HG03469 (cell line): ENCODE measurements around the gene DAB1.

Experiments
- ATAC-seq: cut with Tn5 transposase; IDR thresholded peaks from one replicate; pipeline ENCODE4 v1.9.1; 2021; ENCODE audit warnings: mild to moderate bottlenecking, moderate library complexity, moderate number of reproducible peaks; ENCODE audit not compliant: unreplicated experiment

Gene DAB1

DNA sequence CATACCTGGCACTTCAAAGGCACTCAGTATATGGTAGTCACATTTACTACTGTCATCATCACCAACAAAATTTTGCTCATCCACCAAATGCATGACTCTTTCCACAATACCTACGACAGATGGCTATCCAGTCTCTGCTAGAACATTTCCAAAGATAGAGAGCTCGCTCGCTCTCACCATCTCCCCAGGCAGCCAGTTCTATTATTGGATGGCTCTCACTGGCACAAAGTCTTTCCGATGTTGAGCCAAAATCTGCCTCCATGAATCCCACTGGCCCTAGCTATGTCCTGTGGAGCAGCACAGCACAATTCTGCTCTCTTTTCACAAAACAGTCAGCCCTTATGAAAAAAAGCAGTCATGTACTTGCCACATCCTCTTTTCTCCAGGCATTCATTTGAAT lies 102.1 kb downstream of the DAB1 start:
- no peak for ATAC-seq

DNA sequence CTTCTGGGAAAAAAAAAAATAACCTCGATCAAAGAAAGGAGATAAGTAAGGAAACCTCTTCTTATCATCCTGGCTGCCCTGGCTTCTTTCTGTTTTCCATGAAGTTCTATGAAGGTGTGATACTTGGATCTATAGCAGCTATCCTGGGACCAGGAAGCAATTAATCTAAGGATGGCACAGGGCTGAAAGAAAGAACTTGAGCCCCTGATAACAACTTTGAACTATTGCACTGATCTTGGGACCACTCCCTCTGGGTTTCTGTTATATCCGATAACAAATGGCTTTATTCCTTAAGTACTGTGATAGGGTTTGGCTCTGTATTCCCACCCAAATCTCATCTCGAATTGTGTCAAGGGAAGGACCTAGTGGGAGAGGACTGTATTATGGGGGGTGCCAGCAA lies 104.1 kb downstream of the DAB1 start:
- no peak for ATAC-seq

DNA sequence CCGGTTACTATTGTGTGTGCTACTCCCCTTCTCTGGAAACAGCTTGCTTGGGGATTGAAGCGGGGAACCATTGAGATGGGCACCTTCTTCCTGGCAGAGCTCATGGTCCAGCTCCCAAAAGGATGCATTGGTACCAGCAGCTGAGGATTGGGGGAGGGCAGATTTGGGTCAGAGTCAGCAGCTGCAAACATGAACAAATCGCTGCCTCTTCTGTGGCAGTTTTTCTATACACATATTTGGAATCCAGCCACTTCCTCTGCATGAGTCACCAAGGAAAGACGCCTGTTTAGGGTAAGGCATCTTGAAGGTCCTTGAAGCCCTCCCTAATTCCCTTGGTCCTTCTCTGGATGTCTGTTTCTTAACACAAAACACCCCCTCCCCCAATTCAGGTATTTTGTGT lies 104.7 kb downstream of the DAB1 start:
- no peak for ATAC-seq

DNA sequence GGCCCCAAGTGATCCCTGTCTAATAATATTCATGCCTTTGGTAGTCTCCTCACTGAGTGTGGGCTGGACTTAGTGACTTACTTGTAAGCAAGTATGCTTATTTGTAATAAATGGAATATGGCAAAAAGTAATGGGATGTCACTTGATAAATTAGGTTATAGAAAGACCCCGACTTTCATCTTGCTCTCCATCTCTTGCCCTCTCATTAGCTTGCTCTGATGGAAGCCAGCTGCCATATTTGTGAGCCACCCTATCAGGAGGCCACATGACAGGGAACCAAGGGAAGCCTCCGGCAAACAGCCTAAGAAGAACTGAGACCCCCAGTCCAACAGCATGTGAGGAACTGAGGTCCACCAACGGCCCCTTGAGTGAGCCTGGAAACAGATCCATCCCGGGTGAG lies 107.0 kb downstream of the DAB1 start:
- no peak for ATAC-seq

GRCh38 chr1:57316291-57316690 lies 107.6 kb downstream of the DAB1 start:
- ATAC-seq: no peak

- no peak for ATAC-seq
These were observed 111.0 kb downstream of the DAB1 start for GRCh38 chr1:57312869-57313268.

DNA sequence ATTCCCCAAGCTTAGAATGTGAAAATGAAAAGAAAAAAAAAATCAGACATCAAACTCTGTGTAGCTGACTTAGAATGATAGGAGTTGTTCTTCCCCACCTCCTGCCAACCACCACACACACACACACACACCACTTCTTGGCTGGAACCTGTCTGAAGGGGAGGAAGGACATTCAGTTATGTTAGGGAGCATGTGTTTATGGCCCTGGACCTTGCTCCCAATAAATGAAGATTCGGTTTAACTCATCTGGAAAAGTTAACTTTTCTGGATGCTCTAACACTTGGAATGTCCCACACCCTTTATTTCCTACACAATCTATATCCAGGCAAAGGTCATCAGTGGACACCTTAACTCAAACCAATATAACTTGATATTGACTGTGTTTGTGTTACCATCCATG lies 112.4 kb downstream of the DAB1 start:
- ATAC-seq: no peak

GRCh38 chr1:57311006-57311405 lies 112.9 kb downstream of the DAB1 start:
- ATAC-seq: no peak

GRCh38 chr1:57309630-57310029 lies 114.2 kb downstream of the DAB1 start:
- no peak for ATAC-seq

DNA sequence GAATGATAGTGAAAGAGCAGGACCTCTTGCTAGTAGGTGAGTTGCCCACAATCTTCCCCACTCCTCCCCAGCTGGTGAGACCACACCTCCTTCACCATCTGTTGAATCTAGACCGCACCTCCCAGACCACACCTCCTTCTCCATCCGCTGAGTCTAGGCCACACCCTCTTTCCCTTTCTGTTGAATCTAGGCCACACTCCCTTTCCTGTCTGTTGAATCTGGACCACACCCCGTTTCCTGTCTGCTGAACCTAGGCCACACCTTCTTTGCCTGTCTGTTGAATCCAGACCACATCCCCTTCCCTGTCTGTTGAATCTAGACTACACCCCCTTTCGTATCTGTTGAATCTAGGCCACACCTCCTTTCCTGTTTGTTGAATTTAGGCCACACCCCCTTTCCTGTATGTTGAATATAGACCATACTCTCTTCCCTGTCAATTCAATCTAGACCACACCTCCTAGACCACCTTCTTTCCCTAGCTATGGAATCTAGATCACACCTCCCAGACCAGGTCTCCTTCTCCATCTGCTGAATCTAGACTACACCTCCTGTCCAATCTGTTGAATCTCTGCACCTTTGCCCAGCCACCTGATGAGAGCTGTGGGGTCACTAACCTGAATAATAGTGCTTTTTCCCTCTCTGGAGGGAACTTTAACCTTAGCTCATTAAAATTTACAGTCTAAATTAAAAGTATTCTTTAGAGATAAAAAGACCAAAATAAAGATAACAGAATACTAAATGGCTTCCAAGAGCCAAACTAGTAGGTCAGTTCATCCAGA lies 116.3 kb downstream of the DAB1 start:
- peak; percentile 93 for ATAC-seq

GRCh38 chr1:57304591-57304990 lies 119.3 kb downstream of the DAB1 start:
- no peak for ATAC-seq

DNA sequence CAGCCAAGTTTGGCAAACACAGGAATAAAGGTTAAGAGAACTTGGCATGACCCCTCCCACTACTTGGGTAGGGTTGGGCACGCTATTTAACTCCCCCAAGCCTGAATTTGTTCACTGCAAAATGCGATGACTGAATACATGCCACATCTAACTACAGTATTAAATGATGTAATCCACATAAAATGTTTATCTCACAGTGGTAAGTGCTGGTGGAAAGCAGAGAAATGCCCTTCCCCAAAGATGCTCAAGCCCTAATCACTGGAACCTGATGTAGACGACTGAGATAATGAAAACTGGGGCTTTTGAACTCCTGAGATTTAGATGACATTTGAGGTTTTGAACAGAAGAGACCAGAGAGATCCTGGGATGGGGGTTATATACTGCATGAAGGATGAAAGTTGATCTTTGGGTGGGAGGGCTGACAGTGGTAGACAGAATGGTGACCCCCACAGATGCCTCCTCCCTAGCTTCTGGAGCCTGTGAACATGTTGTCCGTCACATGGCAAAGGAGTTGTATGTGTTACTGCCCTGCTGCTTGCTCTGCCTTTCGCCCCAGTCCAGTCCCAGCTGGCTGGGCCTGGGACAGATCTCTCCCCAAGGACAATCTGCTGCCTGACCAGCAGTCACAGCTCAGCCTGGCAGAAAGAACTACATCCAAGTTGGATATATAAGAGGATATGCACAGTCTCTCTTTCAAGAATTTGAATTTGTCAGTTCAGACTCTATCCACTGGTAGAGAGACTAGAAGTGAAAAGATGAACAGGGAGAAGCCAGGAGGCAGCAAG lies 120.9 kb downstream of the DAB1 start:
- ATAC-seq: no peak

- ATAC-seq: no peak
These were observed 123.7 kb downstream of the DAB1 start for GRCh38 chr1:57300186-57300585.

- no peak for ATAC-seq
These were observed 127.1 kb downstream of the DAB1 start for GRCh38 chr1:57296726-57297250.

- ATAC-seq: no peak
These were observed 128.5 kb downstream of the DAB1 start for GRCh38 chr1:57295326-57295725.

DNA sequence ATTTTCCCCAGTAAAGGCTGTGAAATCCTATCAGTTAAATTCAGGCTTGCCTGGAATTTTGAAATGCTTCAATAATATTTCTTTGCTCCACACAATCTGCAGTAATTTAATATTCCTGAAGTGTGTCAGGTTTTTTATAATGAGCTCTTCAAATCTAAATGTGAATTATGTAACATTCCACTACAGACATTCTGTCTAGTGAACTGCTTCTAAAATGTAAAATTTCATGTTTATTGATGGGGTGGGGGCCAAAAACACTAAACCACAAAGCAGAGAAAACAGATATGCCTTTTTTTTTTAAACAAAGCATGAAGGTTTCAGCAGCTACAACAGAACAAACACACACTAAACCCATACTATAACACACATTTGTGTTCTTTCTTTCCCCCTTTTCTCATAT lies 129.7 kb downstream of the DAB1 start:
- ATAC-seq: no peak

GRCh38 chr1:57293214-57293613 lies 130.6 kb downstream of the DAB1 start:
- no peak for ATAC-seq

DNA sequence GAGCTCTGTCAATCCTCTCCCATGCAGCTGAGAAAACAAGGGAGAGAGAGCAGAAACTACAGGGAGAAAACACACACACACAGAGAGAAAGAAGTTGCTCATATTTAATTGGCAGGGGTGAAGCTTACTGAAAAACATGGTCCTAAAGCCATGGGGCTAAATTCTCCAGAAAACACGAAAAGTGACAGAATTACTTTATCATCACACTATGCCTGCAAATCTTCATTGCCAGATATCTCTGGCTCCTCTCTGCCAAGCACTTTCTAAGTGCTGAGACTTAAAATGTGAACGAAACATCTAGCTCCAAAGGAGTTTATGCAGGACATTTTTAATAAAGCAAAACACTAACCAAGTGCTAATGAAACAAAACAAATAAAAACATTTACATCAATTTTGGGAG lies 134.1 kb downstream of the DAB1 start:
- no peak for ATAC-seq

DNA sequence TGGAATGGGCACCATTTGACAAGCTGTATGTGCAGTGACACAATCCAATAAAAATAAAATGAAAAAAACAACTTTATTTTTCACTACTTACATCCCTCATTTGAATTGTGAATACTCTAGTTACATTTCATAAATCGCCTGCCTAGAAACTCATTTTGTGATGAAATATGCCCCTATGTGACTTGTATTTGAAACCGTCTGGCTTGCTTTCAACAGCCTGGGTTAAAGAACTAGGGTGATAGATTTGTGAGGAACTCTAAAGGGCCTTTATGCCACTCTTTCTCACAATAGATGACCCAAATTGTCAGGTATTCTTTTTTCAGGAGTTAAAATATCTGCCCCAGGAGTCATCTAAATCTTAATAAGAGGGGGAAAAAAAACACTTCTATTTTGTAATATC lies 137.9 kb downstream of the DAB1 start:
- no peak for ATAC-seq

DNA sequence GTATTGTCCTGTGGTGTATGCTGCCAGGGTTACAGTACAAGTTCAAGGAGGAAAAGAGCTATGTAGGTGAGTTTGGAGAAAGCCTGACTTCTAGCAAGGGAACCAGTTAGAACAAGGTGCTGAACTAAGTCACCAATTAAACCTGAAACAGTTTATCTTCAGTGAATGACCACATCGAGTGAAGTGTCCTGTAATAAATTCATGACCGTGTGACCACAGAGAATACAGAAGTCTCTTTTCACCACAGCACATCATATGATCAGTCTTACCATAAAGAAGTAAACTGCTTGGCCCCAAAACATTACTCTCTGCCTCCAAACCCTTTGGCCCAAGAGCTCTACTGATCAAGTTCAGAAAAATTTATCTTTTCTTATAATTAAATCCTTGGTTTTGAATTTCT lies 141.4 kb downstream of the DAB1 start:
- ATAC-seq: no peak

DNA sequence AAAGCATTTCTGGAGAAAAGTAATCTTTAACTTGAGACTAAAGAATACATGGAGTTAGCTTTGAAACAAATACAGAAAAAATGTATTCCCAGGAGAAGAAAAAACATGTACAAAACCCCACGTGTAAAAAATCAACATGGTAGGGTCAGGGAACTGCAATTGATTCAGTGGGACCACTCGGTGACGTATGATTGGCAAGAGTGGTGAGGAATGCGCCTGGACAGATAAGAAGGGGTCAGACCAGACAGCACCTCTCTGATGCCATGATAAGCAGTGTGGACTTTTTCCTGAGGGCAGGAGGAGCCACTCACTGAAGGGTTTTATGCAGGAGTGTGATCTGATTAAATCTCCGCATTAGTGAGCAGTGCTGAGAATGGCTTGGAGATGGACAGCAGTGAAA lies 142.5 kb downstream of the DAB1 start:
- no peak for ATAC-seq
